Esophagus (tissue), 2 donors: Measurements from ENCODE around the gene BMPR2. TPM values are rescaled to one million over a fixed set of nuclear protein-coding genes. Genes with fewer than 3 reads are reported as not detected.
"Not testable (repeated sequence)": the region's sequence is repeated elsewhere in the genome, so short reads cannot be mapped to it uniquely, and the experiment has no call there.

Experiments used
- H3K27ac ChIP-seq, 2 donors: one replicate each; pipeline ENCODE4 v1.5.1; 2013; ENCODE audit warnings: low read depth in 2 of 2, mild to moderate bottlenecking in 2 of 2, inconsistent platforms in 1 of 2, low read length in 1 of 2, moderate library complexity in 1 of 2
- H3K27me3 ChIP-seq, 2 donors: one replicate each; pipeline ENCODE4 v1.6.1; 2013; ENCODE audit warnings: low read length in 2 of 2, control low read depth in 1 of 2, mild to moderate bottlenecking in 1 of 2; ENCODE audit not compliant: insufficient read depth in 2 of 2, control insufficient read depth in 1 of 2
- H3K36me3 ChIP-seq, 2 donors: one replicate each; pipeline ENCODE4 v1.6.1; 2013; ENCODE audit warnings: low read length in 1 of 2; ENCODE audit not compliant: control insufficient read depth in 2 of 2, insufficient read depth in 2 of 2
- H3K4me1 ChIP-seq, 2 donors: one replicate each; pipeline ENCODE4 v1.6.1; 2013; ENCODE audit warnings: low read length in 1 of 2; ENCODE audit not compliant: control insufficient read depth in 2 of 2, insufficient read depth in 2 of 2
- H3K4me3 ChIP-seq, 2 donors: one replicate each; pipeline ENCODE4 v1.5.1; 2013; ENCODE audit warnings: low read length in 2 of 2, mild to moderate bottlenecking in 2 of 2, low read depth in 1 of 2, moderate library complexity in 1 of 2
- H3K9me3 ChIP-seq, 2 donors: one replicate each; pipeline ENCODE4 v1.6.1; 2013; ENCODE audit warnings: mild to moderate bottlenecking in 2 of 2, low read depth in 1 of 2, low read length in 1 of 2, moderate library complexity in 1 of 2; ENCODE audit not compliant: control insufficient read depth in 2 of 2, insufficient read depth in 1 of 2
- WGBS, 2 donors: extraction: QIAGEN DNeasy Blood & Tissue Kit; methylation state at CpG; one replicate each; pipeline ENCODE4 v1.1.7; 2013; 5-methylcytosine and 5-hydroxymethylcytosine counted together
- polyA plus RNA-seq, 2 donors: library from polyadenylated mRNA; stranded (reverse); fragments of 200-250 nt; gene quantifications; one replicate each; pipeline ENCODE4 v1.2.3, GENCODE V29; 2013
- donor health status: healthy with polysubstance abuse.
- donor health status: Bipolar disorder and iron deficiency.

The BMPR2 gene
- polyA plus RNA-seq, 2 donors, result 4.7 to 5.2 TPM

DNA sequence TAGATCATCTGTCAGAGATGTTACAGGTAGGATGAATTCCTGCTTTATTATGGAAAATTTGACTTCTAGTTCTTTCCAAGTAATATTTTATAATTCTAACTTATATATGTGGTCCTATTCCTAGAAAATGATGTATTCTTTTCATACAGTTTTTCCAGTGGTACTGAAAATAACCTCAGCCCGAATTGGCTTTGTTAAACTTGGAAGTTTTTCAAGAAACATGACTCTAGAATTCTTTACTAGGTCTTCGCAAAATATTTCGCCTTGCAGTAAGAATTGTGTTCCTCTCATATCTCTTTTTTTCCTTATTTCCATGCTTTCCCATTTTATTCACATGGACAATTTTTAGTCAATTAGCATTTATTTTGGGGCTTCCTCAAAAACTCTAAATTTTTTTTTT is 60.5 kb downstream of the BMPR2 start:
- 55 to 63% methylated on average over 3 of the region's 3 CpGs for WGBS, 2 donors
- no peak overlapping the region for H3K4me3 ChIP-seq

DNA sequence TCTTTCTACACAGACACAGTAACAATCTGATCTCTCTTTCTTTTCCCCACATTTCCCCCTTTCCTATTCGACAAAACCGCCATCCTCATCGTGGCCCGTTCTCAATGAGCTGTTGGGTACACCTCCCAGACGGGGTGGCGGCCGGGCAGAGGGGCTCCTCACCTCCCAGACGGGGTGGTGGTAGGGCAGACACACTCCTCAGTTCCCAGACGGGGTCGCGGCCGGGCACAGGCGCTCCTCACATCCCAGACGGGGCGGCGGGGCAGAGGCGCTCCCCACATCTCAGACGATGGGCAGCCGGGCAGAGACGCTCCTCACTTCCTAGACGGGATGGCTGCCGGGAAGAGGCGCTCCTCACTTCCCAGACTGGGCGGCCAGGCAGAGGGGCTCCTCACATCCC is 64.0 kb downstream of the BMPR2 start:
- not testable (repeated sequence) for H3K4me3 ChIP-seq, H3K4me1 ChIP-seq, H3K36me3 ChIP-seq, H3K27ac ChIP-seq, H3K27me3 ChIP-seq, H3K9me3 ChIP-seq
- WGBS, 2 donors, result 94 to 98% methylated on average over 24 of the region's 24 CpGs

More for the DNA sequence above, 60.5 kb downstream of the BMPR2 start:
- Histone ChIP-seq H3K27me3 (no peaks in the 10 kb centered on the region), H3K36me3 (no peaks in the 10 kb centered on the region), H3K27ac (no peak overlapping the region), H3K4me1 (no peaks in the 10 kb centered on the region), H3K9me3 (no peaks in the 10 kb centered on the region)

DNA sequence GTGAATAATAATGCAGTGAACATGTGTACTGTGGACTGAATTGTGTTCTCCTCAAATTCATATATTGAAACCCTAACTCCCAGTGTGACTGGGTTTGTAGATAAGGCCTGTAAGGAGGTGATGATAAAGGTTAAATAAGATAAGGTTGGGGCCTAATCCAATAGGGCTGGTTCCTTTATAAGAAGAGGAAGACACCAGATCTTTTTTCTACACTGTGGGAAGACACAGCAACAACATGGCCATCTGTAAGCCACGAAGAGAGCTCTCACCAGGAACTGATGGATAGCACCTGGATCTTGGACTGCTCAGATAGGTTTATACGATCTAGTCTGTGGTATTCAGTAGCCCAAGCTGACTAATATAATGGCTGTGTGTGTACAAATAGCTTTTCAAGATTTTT is 66.8 kb downstream of the BMPR2 start:
- Histone ChIP-seq H3K27ac (no peak overlapping the region), H3K27me3 (no peaks in the 10 kb centered on the region), H3K36me3 (no peaks in the 10 kb centered on the region), H3K9me3 (no peaks in the 10 kb centered on the region), H3K4me3 (no peak overlapping the region), H3K4me1 (no peaks in the 10 kb centered on the region)
- WGBS, 2 donors, result 70 to 85% methylated on average over 2 of the region's 2 CpGs

DNA sequence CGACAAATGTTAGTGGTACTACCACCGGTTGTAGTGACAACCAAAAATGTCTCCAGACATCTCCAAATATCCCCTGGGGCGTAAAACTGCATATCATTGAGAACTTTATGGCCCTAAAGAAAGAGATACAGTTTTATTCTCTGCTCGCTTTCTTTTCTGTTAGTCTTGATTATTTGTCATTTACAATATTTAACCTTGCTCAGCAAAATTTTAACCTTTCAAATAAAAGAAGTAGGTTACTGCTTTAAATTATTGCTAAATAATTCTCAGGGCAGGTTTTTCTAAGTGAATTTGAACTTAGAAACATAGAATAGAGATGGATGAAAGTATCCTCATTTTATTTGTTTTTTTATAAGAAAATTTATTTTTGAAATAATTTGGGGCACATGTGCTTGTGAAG is 67.9 kb downstream of the BMPR2 start:
- H3K4me1 ChIP-seq, result no peaks in the 10 kb centered on the region
- 97% methylated on average over 4 of the region's 4 CpGs for WGBS, 2 donors
- no peak overlapping the region for H3K4me3 ChIP-seq
- no peaks in the 10 kb centered on the region for H3K9me3 ChIP-seq
- H3K36me3 ChIP-seq, result no peaks in the 10 kb centered on the region
- H3K27me3 ChIP-seq, result no peaks in the 10 kb centered on the region
- H3K27ac ChIP-seq, result no peak overlapping the region

DNA sequence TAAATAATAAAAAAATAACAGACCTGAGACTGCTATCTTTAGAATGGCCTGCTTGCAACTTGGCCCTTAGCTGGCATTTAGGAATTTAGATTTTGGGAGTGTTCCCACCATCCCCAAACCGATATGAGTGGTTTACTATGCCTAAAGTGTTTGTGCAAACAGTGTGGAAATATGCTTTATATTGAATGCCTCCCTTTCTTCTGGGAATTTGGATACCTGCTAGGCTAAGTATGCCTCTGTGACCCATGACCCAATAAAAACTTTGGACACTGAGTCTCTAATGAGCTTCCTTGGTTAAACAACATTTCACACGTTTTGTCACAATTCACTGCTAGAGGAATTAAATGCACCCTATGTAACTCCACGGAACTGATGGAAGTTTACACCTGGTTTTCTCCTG is 73.2 kb downstream of the BMPR2 start:
- no peak overlapping the region for H3K27ac ChIP-seq
- 85 to 89% methylated on average over 3 of the region's 3 CpGs for WGBS, 2 donors
- H3K4me3 ChIP-seq, result no peak overlapping the region
- no peaks in the 10 kb centered on the region for H3K4me1 ChIP-seq
- no peaks in the 10 kb centered on the region for H3K27me3 ChIP-seq
- H3K36me3 ChIP-seq, result no peaks in the 10 kb centered on the region
- H3K9me3 ChIP-seq, result no peaks in the 10 kb centered on the region

DNA sequence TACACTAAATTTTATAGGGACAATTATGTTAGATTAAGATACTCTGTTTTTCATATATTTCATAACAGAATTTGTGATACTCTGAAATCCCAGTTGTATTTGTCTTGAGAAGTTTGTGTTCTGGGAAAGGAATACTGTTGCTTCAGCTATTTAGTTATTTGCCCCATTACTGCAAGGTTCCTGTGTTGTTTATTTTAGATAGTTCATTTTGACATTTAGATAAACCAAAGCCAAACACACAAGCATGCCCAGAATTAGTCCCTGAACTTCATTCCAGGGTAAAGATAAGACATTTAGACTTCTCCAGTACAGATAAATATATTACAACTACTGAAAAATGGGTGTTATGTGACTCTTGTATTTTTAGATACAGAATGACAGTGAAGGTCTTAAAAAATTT is 74.7 kb downstream of the BMPR2 start:
- no peak overlapping the region for H3K27ac ChIP-seq
- H3K4me1 ChIP-seq, result no peaks in the 10 kb centered on the region
- H3K4me3 ChIP-seq, result no peak overlapping the region

DNA sequence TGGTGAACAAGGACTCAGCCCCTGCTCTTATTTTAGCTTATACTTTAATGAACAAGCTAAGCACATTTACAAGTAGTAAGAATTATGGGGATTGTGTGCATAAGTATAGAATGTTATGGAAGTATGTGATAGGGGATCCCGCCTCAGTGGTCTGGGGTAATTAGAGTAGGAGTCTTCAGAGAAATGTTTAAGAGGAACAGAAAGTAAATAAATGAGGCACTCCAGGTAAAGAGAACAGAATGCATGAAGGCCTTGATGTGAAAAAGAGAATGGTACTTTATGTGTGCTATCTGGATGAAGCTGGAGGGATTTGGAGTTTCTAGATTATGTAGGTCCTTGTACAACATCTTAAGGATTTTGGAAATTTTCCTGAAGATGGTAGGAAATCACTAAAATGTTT is 76.6 kb downstream of the BMPR2 start:
- H3K27me3 ChIP-seq, result no peaks in the 10 kb centered on the region
- no peaks in the 10 kb centered on the region for H3K36me3 ChIP-seq
- 96 to 97% methylated on average over 1 of the region's 1 CpG for WGBS, 2 donors
- no peak overlapping the region for H3K4me3 ChIP-seq
- H3K9me3 ChIP-seq, result no peaks in the 10 kb centered on the region
- H3K27ac ChIP-seq, result no peak overlapping the region
- no peaks in the 10 kb centered on the region for H3K4me1 ChIP-seq

More for the DNA sequence above, 74.7 kb downstream of the BMPR2 start:
- Histone ChIP-seq H3K9me3 (no peaks in the 10 kb centered on the region), H3K36me3 (no peaks in the 10 kb centered on the region), H3K27me3 (no peaks in the 10 kb centered on the region)

DNA sequence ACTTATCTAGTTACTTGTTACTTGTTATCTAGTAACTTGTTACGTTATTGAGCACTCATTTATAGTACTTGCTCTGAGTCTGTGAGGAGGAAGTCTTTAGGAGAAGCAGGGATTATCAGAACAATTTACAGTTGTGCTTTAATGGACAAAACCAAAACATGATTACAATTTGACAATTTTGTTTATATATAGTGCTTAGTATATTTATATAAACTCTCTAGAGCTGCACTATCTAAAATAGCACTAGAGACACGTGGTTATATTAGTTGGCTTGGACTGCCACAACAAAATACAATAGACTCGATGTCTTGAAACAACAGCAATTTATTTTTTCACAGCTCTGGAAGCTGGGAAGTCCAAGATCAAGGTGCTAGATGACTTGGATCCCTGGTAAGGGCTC is 78.4 kb downstream of the BMPR2 start:
- Histone ChIP-seq H3K9me3 (no peaks in the 10 kb centered on the region), H3K4me1 (no peaks in the 10 kb centered on the region), H3K36me3 (no peaks in the 10 kb centered on the region), H3K4me3 (no peak overlapping the region), H3K27me3 (no peaks in the 10 kb centered on the region), H3K27ac (no peak overlapping the region)
- 69 to 72% methylated on average over 3 of the region's 3 CpGs for WGBS, 2 donors

DNA sequence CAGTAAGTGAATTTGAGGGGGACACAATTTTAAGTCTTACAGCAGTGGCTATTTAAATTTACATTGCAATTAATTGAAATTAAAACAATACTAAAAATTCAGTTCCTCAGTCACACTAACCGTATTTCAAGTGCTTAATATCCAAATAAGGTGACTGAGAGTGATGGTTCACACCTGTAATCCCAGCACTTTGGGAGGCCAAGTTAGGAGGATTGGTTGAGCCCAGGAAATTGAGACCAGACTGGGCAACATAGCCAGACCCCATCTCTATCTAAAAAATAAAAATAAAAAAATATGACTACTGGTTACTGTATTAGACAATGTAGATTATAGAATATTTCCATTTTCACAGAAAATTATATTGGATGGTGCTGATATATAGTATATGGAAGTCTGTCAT is 79.0 kb downstream of the BMPR2 start:
- WGBS, 2 donors, result 96 to 100% methylated on average over 1 of the region's 1 CpG
- Histone ChIP-seq H3K27me3 (no peaks in the 10 kb centered on the region), H3K4me3 (no peak overlapping the region), H3K27ac (no peak overlapping the region), H3K4me1 (no peaks in the 10 kb centered on the region), H3K36me3 (no peaks in the 10 kb centered on the region), H3K9me3 (no peaks in the 10 kb centered on the region)

DNA sequence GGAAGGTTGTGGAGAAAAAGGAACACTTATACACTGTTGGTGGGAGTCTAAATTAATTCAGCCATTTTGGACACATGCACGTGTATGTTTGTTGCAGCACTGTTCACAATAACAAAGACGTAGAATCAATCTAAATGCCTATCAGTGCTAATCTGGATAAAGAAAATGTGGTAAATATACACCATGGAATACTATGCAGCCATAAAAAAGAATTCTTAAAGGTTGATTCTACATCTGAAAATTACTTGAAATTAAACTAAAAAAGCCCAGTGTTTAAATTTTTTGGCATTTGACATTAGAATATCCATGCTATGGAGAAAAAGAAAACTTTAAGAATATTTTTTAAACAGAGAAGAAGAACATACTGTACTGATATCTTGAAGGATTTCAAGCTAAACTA is 84.0 kb downstream of the BMPR2 start:
- H3K4me1 ChIP-seq, result no peaks in the 10 kb centered on the region
- 99% methylated on average over 2 of the region's 2 CpGs for WGBS, 2 donors
- H3K9me3 ChIP-seq, result no peaks in the 10 kb centered on the region
- H3K27ac ChIP-seq, result no peak overlapping the region
- no peaks in the 10 kb centered on the region for H3K27me3 ChIP-seq
- H3K4me3 ChIP-seq, result no peak overlapping the region
- no peaks in the 10 kb centered on the region for H3K36me3 ChIP-seq
